ENCODE results near the gene NEURL1B.

Gene NEURL1B

DNA sequence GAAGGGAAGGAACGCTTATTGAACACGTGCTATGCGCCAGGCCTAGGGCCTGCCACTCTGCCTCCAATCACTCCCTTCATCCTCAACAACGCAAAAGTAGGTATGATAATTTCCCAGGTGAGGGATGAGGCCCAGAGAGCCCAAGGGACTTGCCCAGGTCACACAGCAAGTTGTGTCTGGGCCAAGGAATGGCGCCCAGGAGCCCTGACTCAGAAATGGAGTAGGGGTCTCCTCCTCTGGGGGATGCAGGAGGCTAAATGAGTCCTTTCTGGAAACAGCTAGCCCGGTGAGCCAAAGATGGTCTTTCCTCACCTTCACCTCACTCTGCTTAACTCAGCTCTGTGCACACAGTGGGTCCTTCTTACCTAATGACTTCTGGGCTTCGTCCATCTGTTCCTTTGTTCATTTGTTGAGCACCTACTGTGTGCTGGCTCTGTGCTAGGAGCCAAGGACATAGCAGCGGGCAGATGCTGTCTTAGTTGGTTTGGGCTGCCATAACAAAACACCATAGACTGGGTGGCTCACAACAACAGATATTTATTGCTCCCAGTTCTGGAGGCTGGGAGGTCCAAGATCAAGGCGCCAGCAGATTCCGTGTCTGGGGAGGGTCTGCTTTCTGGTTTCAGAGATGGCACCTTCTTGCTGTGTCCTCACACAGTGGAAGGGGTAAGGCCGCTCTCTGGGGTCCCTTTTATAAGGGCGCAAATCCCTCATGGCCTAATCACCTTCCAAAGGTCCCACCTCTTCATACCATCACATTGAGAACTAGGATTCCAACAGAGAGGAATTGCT lies 22.3 kb upstream of the NEURL1B start:
- DNase-seq (ENCODE audit: low read depth), result no peak
- no peak overlapping the region for H3K4me3 ChIP-seq (ENCODE audit: control insufficient read depth, low read depth, low read length)
- TF ChIP-seq, protein P1, sequence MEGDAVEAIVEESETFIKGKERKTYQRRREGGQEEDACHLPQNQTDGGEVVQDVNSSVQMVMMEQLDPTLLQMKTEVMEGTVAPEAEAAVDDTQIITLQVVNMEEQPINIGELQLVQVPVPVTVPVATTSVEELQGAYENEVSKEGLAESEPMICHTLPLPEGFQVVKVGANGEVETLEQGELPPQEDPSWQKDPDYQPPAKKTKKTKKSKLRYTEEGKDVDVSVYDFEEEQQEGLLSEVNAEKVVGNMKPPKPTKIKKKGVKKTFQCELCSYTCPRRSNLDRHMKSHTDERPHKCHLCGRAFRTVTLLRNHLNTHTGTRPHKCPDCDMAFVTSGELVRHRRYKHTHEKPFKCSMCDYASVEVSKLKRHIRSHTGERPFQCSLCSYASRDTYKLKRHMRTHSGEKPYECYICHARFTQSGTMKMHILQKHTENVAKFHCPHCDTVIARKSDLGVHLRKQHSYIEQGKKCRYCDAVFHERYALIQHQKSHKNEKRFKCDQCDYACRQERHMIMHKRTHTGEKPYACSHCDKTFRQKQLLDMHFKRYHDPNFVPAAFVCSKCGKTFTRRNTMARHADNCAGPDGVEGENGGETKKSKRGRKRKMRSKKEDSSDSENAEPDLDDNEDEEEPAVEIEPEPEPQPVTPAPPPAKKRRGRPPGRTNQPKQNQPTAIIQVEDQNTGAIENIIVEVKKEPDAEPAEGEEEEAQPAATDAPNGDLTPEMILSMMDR (conservative IDR thresholded peaks at IDR 0.05; ENCODE audit: control insufficient read depth, insufficient read depth, low read depth, low read length), result no peak

DNA sequence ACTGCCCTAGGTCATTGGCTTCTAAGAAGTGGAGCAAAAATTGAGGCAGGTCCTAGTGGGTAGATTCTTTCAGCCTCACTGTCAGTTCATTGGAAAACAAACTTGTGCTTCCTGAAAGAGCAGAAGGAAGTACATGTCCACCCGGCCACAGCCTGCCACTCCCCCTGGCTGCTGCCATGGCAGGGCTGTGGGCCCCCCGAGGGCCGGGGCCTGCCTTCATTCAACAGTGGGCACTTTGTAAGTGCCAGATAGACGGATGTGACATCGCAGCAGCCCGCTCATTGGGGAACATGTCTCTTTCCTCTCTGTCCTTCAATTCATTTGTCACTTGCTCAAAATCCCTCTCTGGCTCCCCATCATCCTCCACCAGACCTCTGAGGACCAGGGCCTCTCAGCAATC lies 20.6 kb upstream of the NEURL1B start:
- TF ChIP-seq, protein P1 (conservative IDR thresholded peaks at IDR 0.05; ENCODE audit: control insufficient read depth, insufficient read depth, low read depth, low read length), result no peak
- no peak overlapping the region for H3K4me3 ChIP-seq (ENCODE audit: control insufficient read depth, low read depth, low read length)
- DNase-seq (ENCODE audit: low read depth), result no peak

DNA sequence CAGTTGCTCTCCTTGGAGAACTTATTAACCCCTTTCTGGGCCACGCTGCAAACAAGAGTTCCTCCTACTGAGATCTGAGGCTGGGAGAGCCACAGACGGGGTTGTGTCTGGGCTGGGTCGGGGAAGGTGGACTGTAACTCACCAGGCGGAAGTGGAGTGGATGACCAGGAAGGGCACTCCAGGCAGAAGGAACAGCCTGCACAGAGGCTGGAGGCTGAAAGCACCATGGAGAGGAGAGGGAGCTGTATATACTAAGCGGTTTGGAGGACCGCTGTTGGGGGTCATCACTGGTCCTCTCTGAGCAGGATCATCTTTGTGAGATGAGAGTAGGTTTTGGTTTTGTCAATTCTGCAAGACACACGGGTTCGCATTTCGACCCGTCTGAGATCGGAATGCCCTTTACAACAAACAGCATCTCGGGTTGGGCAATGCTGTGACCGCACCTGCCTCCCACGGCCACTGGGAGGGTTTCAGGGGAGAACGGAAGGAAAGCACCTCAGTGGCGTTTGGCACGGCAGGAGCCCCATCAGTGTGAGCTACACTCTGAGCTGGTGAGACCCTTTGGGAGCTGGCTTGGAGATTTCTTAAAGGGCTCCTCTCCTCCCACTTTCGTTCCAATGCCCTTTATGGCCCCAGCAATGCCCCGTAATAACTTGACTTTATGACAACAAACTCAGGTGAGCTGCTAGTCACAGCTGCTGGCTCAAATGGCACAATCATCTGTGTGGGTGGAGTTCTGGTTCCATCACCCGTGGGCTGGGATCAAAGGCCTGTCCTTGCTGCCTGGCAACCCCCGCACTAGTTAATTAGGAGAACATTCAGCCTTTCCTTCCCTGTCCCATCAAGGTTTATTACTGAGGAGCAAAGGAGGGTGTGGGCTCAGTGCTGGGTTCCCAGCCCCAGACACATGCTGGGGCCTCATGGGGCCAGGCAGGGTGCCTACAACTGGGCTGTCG lies 18.7 kb upstream of the NEURL1B start:
- DNase-seq (ENCODE audit: low read depth), result no peak
- TF ChIP-seq, protein P1 (conservative IDR thresholded peaks at IDR 0.05; ENCODE audit: control insufficient read depth, insufficient read depth, low read depth, low read length), result no peak
- no peak overlapping the region for H3K4me3 ChIP-seq (ENCODE audit: control insufficient read depth, low read depth, low read length)

DNA sequence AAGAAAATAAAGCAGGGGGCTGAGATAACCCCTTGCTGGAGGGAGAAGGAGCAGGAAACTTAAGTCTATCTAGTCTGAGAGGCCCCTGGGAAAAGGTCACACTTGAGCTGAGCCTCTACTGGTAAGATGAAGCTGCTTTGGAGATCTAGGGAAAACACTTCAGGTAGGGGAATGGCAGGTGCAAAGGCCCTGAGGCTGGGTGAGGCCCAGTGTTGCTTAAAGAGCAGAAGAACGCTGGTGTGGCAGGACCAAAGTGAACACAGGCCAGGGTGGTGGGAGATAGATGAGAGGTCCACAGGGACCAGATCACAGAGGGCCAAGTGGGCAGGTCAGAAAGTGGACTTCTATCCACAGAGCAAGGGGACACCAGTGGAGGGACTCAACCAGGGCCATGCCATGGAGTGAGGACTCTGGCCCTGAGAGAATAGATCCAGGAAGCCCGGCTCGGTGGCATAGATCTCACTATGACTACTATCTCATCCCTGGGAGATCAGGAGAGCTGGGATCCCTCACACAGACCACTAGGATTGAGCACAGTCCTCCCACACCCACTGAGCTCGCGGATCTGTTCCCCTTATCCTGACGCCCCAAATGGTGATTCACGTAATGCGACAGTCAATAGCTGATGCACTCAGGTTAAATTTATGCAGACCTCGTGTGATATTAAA lies 17.6 kb upstream of the NEURL1B start:
- no peak for DNase-seq (ENCODE audit: low read depth)
- no peak overlapping the region for H3K4me3 ChIP-seq (ENCODE audit: control insufficient read depth, low read depth, low read length)
- TF ChIP-seq, protein P1 (conservative IDR thresholded peaks at IDR 0.05; ENCODE audit: control insufficient read depth, insufficient read depth, low read depth, low read length), result no peak

DNA sequence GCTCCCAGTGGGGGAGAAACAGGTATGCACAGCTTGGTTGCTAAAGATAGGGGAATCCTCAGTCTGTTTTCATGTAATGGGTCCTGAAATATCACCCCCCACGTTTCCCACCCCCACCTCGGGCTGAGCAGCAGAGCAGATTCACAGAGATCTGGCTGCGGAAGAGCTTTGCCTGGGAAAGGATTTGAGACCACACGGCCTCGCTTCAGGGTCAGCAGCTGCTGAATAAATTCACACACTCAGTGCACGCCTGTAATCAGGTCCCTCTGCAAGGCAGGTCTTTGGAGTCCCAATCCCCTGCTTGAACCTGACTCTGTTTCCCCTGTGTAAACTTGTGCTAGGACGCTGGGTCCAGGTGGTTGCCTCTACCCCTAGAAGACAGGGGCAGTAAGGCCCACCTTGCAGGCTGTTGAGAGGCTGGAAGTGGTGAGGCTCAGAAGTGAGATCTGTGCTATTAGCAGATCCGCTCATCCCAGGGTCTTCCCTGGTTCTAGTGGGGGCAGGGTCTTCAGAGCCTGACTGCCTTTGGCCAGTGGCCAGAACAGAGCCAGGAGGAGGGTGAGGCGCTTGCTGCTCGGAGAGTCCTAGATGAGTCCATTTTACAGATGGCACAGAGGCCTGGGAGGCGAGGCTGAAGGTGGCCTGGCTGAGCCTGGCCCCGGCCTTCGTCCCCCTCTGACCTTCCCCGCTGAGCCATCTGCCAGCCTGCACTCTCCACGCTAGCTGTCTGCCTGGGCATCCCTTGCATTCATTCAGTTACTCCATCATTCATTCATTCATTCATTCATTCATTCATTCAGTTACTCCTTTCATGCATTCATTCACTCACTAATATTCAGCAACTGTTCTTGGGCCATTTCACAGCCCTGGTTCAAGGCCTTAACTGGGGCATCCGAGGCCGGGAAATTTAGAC lies 16.7 kb upstream of the NEURL1B start:
- no peak overlapping the region for H3K4me3 ChIP-seq (ENCODE audit: control insufficient read depth, low read depth, low read length)
- TF ChIP-seq, protein P1 (conservative IDR thresholded peaks at IDR 0.05; ENCODE audit: control insufficient read depth, insufficient read depth, low read depth, low read length), result no peak
- DNase-seq (ENCODE audit: low read depth), result no peak
